GM12874 (cell line): Measurements from ENCODE around the gene VASH1.

Source experiments
- CTCF ChIP-seq: IDR thresholded peaks from 2 replicates; pipeline ENCODE4 v1.5.1; 2011; ENCODE audit warnings: low read depth, mild to moderate bottlenecking, control low read depth, low read length, moderate library complexity; ENCODE audit not compliant: insufficient read depth

The VASH1 gene

DNA sequence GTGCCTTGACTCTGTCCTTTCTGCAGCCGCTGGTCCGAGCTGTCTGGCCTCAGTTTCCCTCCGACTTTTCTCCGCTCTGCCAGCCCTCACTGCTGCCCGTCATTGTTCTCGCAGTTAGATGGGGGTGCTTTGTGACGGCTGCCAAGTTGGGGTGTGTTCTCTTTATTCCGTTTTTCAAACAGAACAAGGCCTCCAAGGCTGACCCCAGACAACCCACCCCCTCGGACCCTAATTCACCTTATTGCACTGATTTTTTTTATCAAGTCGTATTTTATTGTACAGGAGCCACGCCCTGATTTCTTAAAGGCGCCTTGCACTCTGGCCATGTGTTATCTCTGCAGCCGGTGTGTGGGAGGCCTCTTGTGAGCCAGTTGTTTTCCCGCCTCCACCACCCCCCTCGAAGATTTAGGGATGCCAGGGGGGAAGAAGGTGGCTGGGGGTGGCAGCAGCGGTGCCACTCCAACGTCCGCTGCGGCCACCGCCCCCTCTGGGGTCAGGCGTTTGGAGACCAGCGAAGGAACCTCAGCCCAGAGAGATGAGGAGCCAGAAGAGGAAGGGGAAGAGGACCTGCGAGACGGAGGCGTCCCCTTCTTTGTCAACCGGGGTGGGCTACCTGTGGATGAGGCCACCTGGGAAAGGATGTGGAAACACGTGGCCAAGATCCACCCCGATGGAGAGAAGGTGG, 1.3 kb downstream of the VASH1 start:
- TF ChIP-seq CTCF: no peak

- no peak for TF ChIP-seq CTCF
Observed at GRCh38 chr14:76763096-76764041, 2.1 kb downstream of the VASH1 start.

- no peak for TF ChIP-seq CTCF
Observed at GRCh38 chr14:76765461-76765931, 4.2 kb downstream of the VASH1 start.

DNA sequence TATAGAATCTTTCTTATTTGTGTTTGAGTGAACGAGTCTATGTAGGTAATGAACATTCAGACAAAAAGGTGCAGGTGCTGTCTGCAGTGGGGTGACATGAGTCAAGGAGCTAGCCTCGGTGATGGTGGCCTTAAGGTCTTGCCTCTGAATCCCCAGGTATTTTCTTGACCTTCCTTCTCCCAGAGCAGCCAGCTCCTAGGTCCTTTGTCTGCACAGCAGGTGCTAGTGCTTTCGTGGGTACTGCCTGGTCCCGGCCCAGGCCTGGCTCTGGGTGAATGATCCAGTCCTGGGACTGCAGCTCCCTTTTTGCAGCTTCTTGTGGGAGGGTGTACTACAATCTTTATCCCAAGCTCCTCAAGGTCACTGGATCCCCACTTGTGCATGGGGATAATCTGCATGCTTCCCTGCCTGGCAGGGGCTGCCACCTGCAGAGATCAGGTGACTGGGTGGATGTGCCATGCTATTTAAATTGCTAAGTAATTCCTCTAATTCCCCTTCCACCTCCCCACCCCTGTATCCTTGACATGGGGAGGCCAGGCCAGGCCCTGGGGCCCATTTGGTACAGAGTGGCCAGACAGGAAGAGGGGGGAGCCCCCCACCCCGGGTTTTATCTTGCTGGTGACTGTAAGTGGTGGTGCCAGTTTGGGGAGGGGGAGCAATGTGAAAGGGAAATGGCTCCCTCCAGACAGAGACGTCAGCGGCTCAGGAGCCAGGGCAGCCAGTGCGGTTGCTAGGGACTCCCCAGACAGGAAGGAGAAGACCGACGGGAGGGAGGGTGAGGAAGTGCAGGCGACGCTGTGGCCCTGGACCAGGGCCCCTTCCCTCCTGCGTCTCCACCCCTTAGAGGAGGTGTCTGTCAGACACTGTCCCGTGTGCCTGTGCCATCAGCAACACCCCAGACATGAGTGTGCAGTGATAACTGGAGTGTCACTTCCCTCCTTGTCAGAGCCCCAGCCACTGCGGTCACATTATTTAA, 6.7 kb downstream of the VASH1 start:
- no peak for TF ChIP-seq CTCF

DNA sequence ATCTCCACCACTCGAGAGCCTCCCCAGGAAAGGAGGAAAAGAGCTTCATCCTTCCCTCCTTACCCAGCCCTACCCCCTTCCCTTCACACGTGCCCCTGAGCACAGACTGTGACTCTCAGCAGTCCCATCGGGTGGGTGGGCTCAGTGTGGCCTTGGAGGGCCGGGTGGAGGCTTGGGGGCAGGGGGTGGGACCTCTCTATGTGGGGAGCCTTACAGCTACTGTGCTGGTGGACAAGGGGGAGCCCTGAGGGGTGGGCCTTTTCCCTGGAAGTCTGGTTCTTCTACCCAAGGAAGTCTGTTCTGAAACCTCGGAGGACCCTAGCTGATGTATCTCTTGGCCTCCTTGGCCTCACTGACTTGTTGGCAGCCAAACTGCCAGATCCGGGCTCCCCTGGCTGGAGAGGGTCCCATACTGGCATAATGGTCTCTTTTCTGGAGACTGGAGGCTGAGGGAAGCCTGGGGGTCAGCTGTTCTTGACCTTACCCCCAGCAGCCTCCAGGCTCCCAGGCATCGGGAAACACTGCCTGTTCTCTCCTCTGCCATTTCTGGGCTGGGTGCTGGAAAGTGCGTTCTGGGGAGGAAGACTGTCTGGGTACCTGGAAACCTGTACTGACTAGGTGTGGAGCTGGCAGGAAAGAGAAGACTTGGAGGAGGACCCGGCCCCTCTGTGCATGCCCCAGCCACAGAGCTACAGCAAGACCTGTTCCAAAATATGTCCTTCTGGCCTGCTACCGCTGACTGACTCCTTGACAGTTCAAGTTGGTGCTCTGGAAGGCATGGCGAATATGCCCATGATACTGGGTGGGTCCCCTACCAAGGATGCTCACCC, 7.6 kb downstream of the VASH1 start:
- no peak for TF ChIP-seq CTCF

- no peak for TF ChIP-seq CTCF
Observed at GRCh38 chr14:76769636-76770292, 8.5 kb downstream of the VASH1 start.
